ENCODE measurements around the gene GAL.

Gene GAL

GRCh38 chr11:68689737-68690625 lies 5.6 kb downstream of the GAL start:
- Histone ChIP-seq H3K27ac (replicated peaks) (no peak overlapping the region), H3K4me3 (replicated peaks; ENCODE audit: insufficient read depth, low read length) (no peak overlapping the region), H3K27me3 (ENCODE audit: insufficient read depth, poor library complexity, severe bottlenecking) (no peaks in the 10 kb centered on the region)
- DNase-seq (ENCODE audit: low read depth in 1 of 2, low spot score in 1 of 2): no peak
- TF ChIP-seq CTCF (IDR thresholded peaks at IDR 0.05; ENCODE audit: insufficient read depth, low read length): no peak
- no peak for TF ChIP-seq POLR2AphosphoS5 (IDR thresholded peaks at IDR 0.05; ENCODE audit: low read depth)
- no peak for TF ChIP-seq REST (IDR thresholded peaks at IDR 0.05; ENCODE audit: insufficient replicate concordance, low read depth)
- TF ChIP-seq SPI1 (IDR thresholded peaks at IDR 0.05; ENCODE audit: borderline replicate concordance, low read depth): no peak
- TF ChIP-seq GABPA (IDR thresholded peaks at IDR 0.05; ENCODE audit: low read depth): no peak

- no peak for DNase-seq (ENCODE audit: low read depth in 1 of 2, low spot score in 1 of 2)
- Histone ChIP-seq H3K27me3 (ENCODE audit: insufficient read depth, poor library complexity, severe bottlenecking) (no peaks in the 10 kb centered on the region), H3K4me3 (replicated peaks; ENCODE audit: insufficient read depth, low read length) (no peak overlapping the region), H3K27ac (replicated peaks) (no peak overlapping the region)
- TF ChIP-seq REST (IDR thresholded peaks at IDR 0.05; ENCODE audit: insufficient replicate concordance, low read depth) (no peak), CTCF (IDR thresholded peaks at IDR 0.05; ENCODE audit: insufficient read depth, low read length) (no peak), SPI1 (IDR thresholded peaks at IDR 0.05; ENCODE audit: borderline replicate concordance, low read depth) (no peak), GABPA (IDR thresholded peaks at IDR 0.05; ENCODE audit: low read depth) (no peak), POLR2AphosphoS5 (IDR thresholded peaks at IDR 0.05; ENCODE audit: low read depth) (no peak)
These were observed 6.5 kb downstream of the GAL start for GRCh38 chr11:68690671-68691401.

- Histone ChIP-seq H3K27me3 (ENCODE audit: insufficient read depth, poor library complexity, severe bottlenecking) (no peaks in the 10 kb centered on the region), H3K4me3 (replicated peaks; ENCODE audit: insufficient read depth, low read length) (no peak overlapping the region), H3K27ac (replicated peaks) (no peak overlapping the region)
- TF ChIP-seq SPI1 (IDR thresholded peaks at IDR 0.05; ENCODE audit: borderline replicate concordance, low read depth) (no peak), CTCF (IDR thresholded peaks at IDR 0.05; ENCODE audit: insufficient read depth, low read length) (no peak), GABPA (IDR thresholded peaks at IDR 0.05; ENCODE audit: low read depth) (no peak), POLR2AphosphoS5 (IDR thresholded peaks at IDR 0.05; ENCODE audit: low read depth) (no peak), REST (IDR thresholded peaks at IDR 0.05; ENCODE audit: insufficient replicate concordance, low read depth) (no peak)
- DNase-seq (ENCODE audit: low read depth in 1 of 2, low spot score in 1 of 2): no peak
These were observed 7.0 kb downstream of the GAL start for GRCh38 chr11:68691402-68691784.

Data from HL-60 (cell line).